Keratinocyte (primary cell): ENCODE measurements around the gene TRAPPC2.

ENCODE experiments used
- CTCF ChIP-seq, 3 experiments: IDR thresholded peaks in 1 of 3; conservative IDR thresholded peaks in 1 of 3; optimal IDR thresholded peaks in 1 of 3; 2 replicates in 2 of 3; 3 replicates in 1 of 3; pipeline versions ENCODE3 to v1.5.1; 2011; ENCODE audit warnings: low read length in 3 of 3, mild to moderate bottlenecking in 3 of 3, moderate library complexity in 2 of 3, control low read depth in 1 of 3, inconsistent platforms in 1 of 3; ENCODE audit not compliant: insufficient read depth in 2 of 3; ENCODE audit errors: extremely low read depth in 1 of 3
- EZH2 ChIP-seq: IDR thresholded peaks from one replicate; pipeline ENCODE4 v1.6.1; 2012; ENCODE audit warnings: inconsistent platforms, mild to moderate bottlenecking, low read length, moderate library complexity

- no peak for TF ChIP-seq CTCF (optimal IDR thresholded peaks at IDR 0.05 in 1 of 3, IDR thresholded peaks at IDR 0.05 in 1 of 3, conservative IDR thresholded peaks at IDR 0.05 in 1 of 3; ENCODE audit: extremely low read depth in 1 of 3, insufficient read depth in 2 of 3, low read length in 3 of 3)
- TF ChIP-seq EZH2, result no peak
Observed at GRCh38 chrX:13732246-13733067, 2.0 kb downstream of the TRAPPC2 start.
